NCI-H2196 treated with DMSO at 0.1 percent for 48 hours (cell line): ENCODE results near the gene MOB3A.
"Not testable (repeated sequence)": the region's sequence is repeated elsewhere in the genome, so short reads cannot be mapped to it uniquely, and the experiment has no call there.

Experiments
- DNase-seq: peaks from one replicate; lab custom pipeline; 2025; ENCODE audit not compliant: unreplicated experiment; lab: John Stamatoyannopoulos, UW

MOB3A gene

GRCh38 chr19:2096034-2096479 is at the start of gene MOB3A:
TSS of gene MOB3A (minus strand) at chr19:2096326. CDS start at chr19:2078560, 17,766 bp downstream.
- peak; percentile 90 for DNase-seq

GRCh38 chr19:2145831-2146241 is 49.7 kb upstream of the MOB3A start:
- DNase-seq = no peak

- DNase-seq = no peak
These were observed 48.1 kb upstream of the MOB3A start for GRCh38 chr19:2144190-2144589.

- DNase-seq = no peak
These were observed 46.2 kb upstream of the MOB3A start for GRCh38 chr19:2142173-2142829.

GRCh38 chr19:2140138-2140569 is 44.0 kb upstream of the MOB3A start:
- DNase-seq = no peak

GRCh38 chr19:2139385-2140137 is 43.4 kb upstream of the MOB3A start:
- DNase-seq = no peak

- DNase-seq = no peak
These were observed 42.1 kb upstream of the MOB3A start for GRCh38 chr19:2138061-2138728.

GRCh38 chr19:2136796-2137195 is 40.7 kb upstream of the MOB3A start:
- DNase-seq = no peak

- DNase-seq = peak; percentile 46
These were observed 39.6 kb upstream of the MOB3A start for GRCh38 chr19:2135474-2136402.

- no peak for DNase-seq
These were observed 36.8 kb upstream of the MOB3A start for GRCh38 chr19:2132731-2133490.

- no peak for DNase-seq
These were observed 36.1 kb upstream of the MOB3A start for GRCh38 chr19:2132191-2132590.

GRCh38 chr19:2131012-2131975 is 35.2 kb upstream of the MOB3A start:
- DNase-seq = not testable (repeated sequence)

- no peak for DNase-seq
These were observed 34.0 kb upstream of the MOB3A start for GRCh38 chr19:2129892-2130770.

GRCh38 chr19:2129486-2129885 is 33.4 kb upstream of the MOB3A start:
- no peak for DNase-seq

GRCh38 chr19:2129022-2129421 is 32.9 kb upstream of the MOB3A start:
- no peak for DNase-seq

- not testable (repeated sequence) for DNase-seq
These were observed 32.1 kb upstream of the MOB3A start for GRCh38 chr19:2128252-2128651.

GRCh38 chr19:2127758-2128157 is 31.6 kb upstream of the MOB3A start:
- DNase-seq = no peak
